Uterus (tissue), 4 donors: Measurements from ENCODE around the gene HOXC5. TPM values are rescaled to one million over a fixed set of nuclear protein-coding genes. Genes with fewer than 3 reads are reported as not detected.

ENCODE experiments used
- DNase-seq, 2 donors: peaks; one replicate each; pipeline ENCODE4 v3.0.0-alpha.2; 2019 to 2020
- H3K27ac ChIP-seq, 2 donors: fragments of 200-600 bp; sonication (generic); 1 replicate in 1 of 2; 2 replicates in 1 of 2; pipeline ENCODE4 v1.5.1; 2016 to 2018
- H3K27me3 ChIP-seq, 2 donors: fragments of 200-600 bp; sonication (generic); one replicate each; pipeline ENCODE4 v1.5.1; 2018 to 2019; ENCODE audit warnings: control low read depth in 1 of 2
- H3K36me3 ChIP-seq, 2 donors: fragments of 200-600 bp; sonication (generic); one replicate each; pipeline ENCODE4 v1.5.1; 2019; ENCODE audit warnings: control low read depth in 1 of 2
- H3K4me1 ChIP-seq, 2 donors: fragments of 200-600 bp; sonication (generic); one replicate each; pipeline ENCODE4 v1.5.1; 2018 to 2019; ENCODE audit warnings: control low read depth in 1 of 2
- H3K4me3 ChIP-seq, 2 donors: fragments of 200-600 bp; sonication (generic); 1 replicate in 1 of 2; 2 replicates in 1 of 2; pipeline ENCODE4 v1.5.1; 2018 to 2019; ENCODE audit warnings: mild to moderate bottlenecking in 1 of 2
- H3K9me3 ChIP-seq, 2 donors: fragments of 200-600 bp; sonication (generic); one replicate each; pipeline ENCODE4 v1.5.1; 2019; ENCODE audit warnings: control low read depth in 1 of 2
- CTCF ChIP-seq, 4 experiments: fragments of 200-600 bp in 2 of 4; fragments of 450-650 bp in 2 of 4; sonication (generic) in 2 of 4; IDR thresholded peaks; one replicate each; pipeline ENCODE4 v1.5.1; 2016 to 2019; ENCODE audit warnings: antibody characterized with exemption in 4 of 4, mild to moderate bottlenecking in 2 of 4, moderate library complexity in 1 of 4
- POLR2A ChIP-seq, 2 donors: fragments of 450-650 bp; IDR thresholded peaks; one replicate each; pipeline ENCODE4 v1.6.1; 2016; ENCODE audit warnings: antibody characterized with exemption in 2 of 2, mild to moderate bottlenecking in 1 of 2, moderate library complexity in 1 of 2
- intact Hi-C: fragments of 100-400 bp; cut with DNase I; formaldehyde crosslinking; loops from one replicate; pipeline ENCODE4 v1.15.1; 2023; ENCODE audit warnings: low total_unique reads
- total RNA-seq, 4 donors: library from RNA; depleted of rRNA in 3 of 4; stranded (reverse); fragments of >200 nt in 3 of 4; gene quantifications; one replicate each; pipeline versions ENCODE4 v1.1.0 to v1.2.4, GENCODE V29; 2014 to 2023
- donor health status: DM: yes; HTN: yes; CAD: no.

Gene HOXC5
- total RNA-seq, 4 donors from 2014 or later: 3.5 to 10.2 TPM; not detected in 2

GRCh38 chr12:54037360-54038283, 4.8 kb downstream of the HOXC5 start:
- TF ChIP-seq CTCF (IDR thresholded peaks at IDR 0.05): no peak
- no peak for TF ChIP-seq POLR2A (IDR thresholded peaks at IDR 0.05)
- Histone ChIP-seq H3K36me3 (no peaks in the 10 kb centered on the region), H3K27me3 (peaks cover 0 to 6% of the 10 kb centered on the region in 2 donors), H3K9me3 (no peaks in the 10 kb centered on the region), H3K27ac (no peak overlapping the region), H3K4me3 (no peak overlapping the region), H3K4me1 (no peaks in the 10 kb centered on the region)
- intact Hi-C loops: no loop called here
- DNase-seq: no peak

- H3K27me3 ChIP-seq: peaks cover 0 to 6% of the 10 kb centered on the region in 2 donors
- H3K27ac ChIP-seq: no peak overlapping the region
- no peak for TF ChIP-seq POLR2A (IDR thresholded peaks at IDR 0.05)
- no peak for TF ChIP-seq CTCF (IDR thresholded peaks at IDR 0.05)
- no peak overlapping the region for H3K4me3 ChIP-seq
- intact Hi-C loops: no loop called here
- DNase-seq: no peak
- no peaks in the 10 kb centered on the region for H3K36me3 ChIP-seq
- H3K4me1 ChIP-seq: peaks cover 0 to 4% of the 10 kb centered on the region in 2 donors
- no peaks in the 10 kb centered on the region for H3K9me3 ChIP-seq
Observed at GRCh38 chr12:54038284-54038870, 5.5 kb downstream of the HOXC5 start.

- peaks cover 0 to 6% of the 10 kb centered on the region in 2 donors for H3K27me3 ChIP-seq
- no peaks in the 10 kb centered on the region for H3K9me3 ChIP-seq
- H3K36me3 ChIP-seq: no peaks in the 10 kb centered on the region
- DNase-seq: no peak
- no peak overlapping the region for H3K4me3 ChIP-seq
- H3K4me1 ChIP-seq: peaks cover 0 to 9% of the 10 kb centered on the region in 2 donors
- H3K27ac ChIP-seq: no peak overlapping the region
- intact Hi-C loops: no loop called here
- TF ChIP-seq POLR2A (IDR thresholded peaks at IDR 0.05): no peak
Observed at GRCh38 chr12:54038871-54039414, 6.1 kb downstream of the HOXC5 start.

GRCh38 chr12:54039417-54040147, 6.7 kb downstream of the HOXC5 start:
- DNase-seq: no peak
- H3K9me3 ChIP-seq: no peaks in the 10 kb centered on the region
- no peak overlapping the region for H3K4me3 ChIP-seq
- intact Hi-C loops: no loop called here
- TF ChIP-seq POLR2A (IDR thresholded peaks at IDR 0.05) (no peak), CTCF (IDR thresholded peaks at IDR 0.05) (no peak)
- peaks cover 0 to 11% of the 10 kb centered on the region in 2 donors for H3K4me1 ChIP-seq
- peak overlapping the region in 1 of 2 donors; percentile 43 for H3K27ac ChIP-seq
- no peaks in the 10 kb centered on the region for H3K36me3 ChIP-seq
- peaks cover 0 to 9% of the 10 kb centered on the region in 2 donors for H3K27me3 ChIP-seq

- Histone ChIP-seq H3K27ac (peak overlapping the region in 1 of 2 donors; percentile 43), H3K4me3 (no peak overlapping the region), H3K4me1 (peaks cover 0 to 11% of the 10 kb centered on the region in 2 donors), H3K36me3 (no peaks in the 10 kb centered on the region), H3K9me3 (no peaks in the 10 kb centered on the region), H3K27me3 (peaks cover 0 to 14% of the 10 kb centered on the region in 2 donors)
- no peak for DNase-seq
- no peak for TF ChIP-seq POLR2A (IDR thresholded peaks at IDR 0.05)
- no peak for TF ChIP-seq CTCF (IDR thresholded peaks at IDR 0.05)
- intact Hi-C loops: no loop called here
Observed at GRCh38 chr12:54040148-54040494, 7.3 kb downstream of the HOXC5 start.
